Adrenal gland (tissue), 12 donors: ENCODE measurements around the gene DMD. TPM values are rescaled to one million over a fixed set of nuclear protein-coding genes. Genes with fewer than 3 reads are reported as not detected.

Experiments
- DNase-seq, 7 donors: peaks; one replicate each; pipeline ENCODE4 v3.0.0-alpha.2; 2019 to 2020
- H3K27ac ChIP-seq, 5 donors: fragments of 200-600 bp; sonication (generic) in 4 of 5; 1 replicate in 3 of 5; 2 replicates in 2 of 5; pipeline versions ENCODE4 v1.5.1 to v1.8.0; 2016 to 2020; ENCODE audit warnings: mild to moderate bottlenecking in 1 of 5
- H3K27me3 ChIP-seq: fragments of 200-600 bp; 2 replicates; pipeline ENCODE4 v1.8.0; 2021
- H3K36me3 ChIP-seq, 2 donors: fragments of 200-600 bp; replicated peaks in 1 of 2; 1 replicate in 1 of 2; 2 replicates in 1 of 2; pipeline versions ENCODE4 v1.5.1 to v1.8.0; 2018 to 2022
- H3K4me1 ChIP-seq, 2 donors: fragments of 200-600 bp; replicated peaks in 1 of 2; 1 replicate in 1 of 2; 2 replicates in 1 of 2; pipeline versions ENCODE4 v1.5.1 to v1.8.0; 2018 to 2021
- H3K4me3 ChIP-seq, 4 donors: fragments of 200-600 bp; sonication (generic) in 3 of 4; one replicate each; pipeline ENCODE4 v1.5.1; 2016 to 2018
- H3K9me3 ChIP-seq, 3 donors: fragments of 200-600 bp; sonication (generic) in 1 of 3; replicated peaks in 1 of 3; 1 replicate in 2 of 3; 2 replicates in 1 of 3; pipeline versions ENCODE4 v1.5.1 to v1.8.0; 2016 to 2021
- CTCF ChIP-seq, 6 experiments: fragments of 450-650 bp in 4 of 6; fragments of 200-600 bp in 2 of 6; sonication (generic) in 1 of 6; IDR thresholded peaks; 1 replicate in 5 of 6; 2 replicates in 1 of 6; pipeline versions ENCODE4 v1.5.1 to v1.8.0; 2016 to 2021; ENCODE audit warnings: antibody characterized with exemption in 6 of 6, mild to moderate bottlenecking in 2 of 6, moderate library complexity in 1 of 6
- POLR2A ChIP-seq, 2 donors: fragments of 450-650 bp; IDR thresholded peaks; one replicate each; pipeline ENCODE4 v1.6.1; 2017; ENCODE audit warnings: antibody characterized with exemption in 2 of 2, mild to moderate bottlenecking in 2 of 2, moderate library complexity in 1 of 2
- WGBS, 4 donors: extraction: QIAGEN DNeasy Blood & Tissue Kit in 2 of 4; methylation state at CpG; one replicate each; pipeline versions ENCODE4 v1.1.5 to v1.1.7; 2013 to 2017; 5-methylcytosine and 5-hydroxymethylcytosine counted together
- intact Hi-C, 2 donors: fragments of 100-400 bp; cut with DNase I; formaldehyde crosslinking; loops; one replicate each; pipeline versions ENCODE4 v1.14.1 to v1.15.0; 2022 to 2023
- polyA plus RNA-seq, 3 donors: library from polyadenylated mRNA; stranded (reverse); fragments of 200-250 nt in 2 of 3; fragments of 350-450 nt in 1 of 3; fragmentation: Illumina TruSeq in 1 of 3; extraction: RNeasy Lipid Tissue Mini Kit (QIAGEN cat#74804) in 1 of 3; gene quantifications; one replicate each; pipeline ENCODE4 v1.2.3, GENCODE V29; 2013 to 2014
- total RNA-seq, 9 donors: library from RNA; depleted of rRNA in 4 of 9; stranded (reverse); fragments of >200 nt in 4 of 9; fragments of 120-200 nt in 1 of 9; fragmentation: NEBNext Ultra II Directional in 1 of 9; extraction: Animal tissue kit (Norgen Biotek cat#: 25700) in 1 of 9; gene quantifications; one replicate each; pipeline versions ENCODE4 v1.1.0 to v1.2.4, GENCODE V29; 2013 to 2023
- donor health status: healthy with polysubstance abuse.
- donor health status: Bipolar disorder and iron deficiency.
- donor health status: DM: yes; HTN: yes; CAD: no.
- donor health status: DM: no; HTN: no; CAD: no.
- donor health status: DM: no; HTN: no; CAD: no.
- donor health status: DM: yes; HTN: yes; CAD: no.

DMD gene
- total and polyA plus RNA-seq, 12 donors = 14.6 to 89.7 (median 36.2) TPM

DNA sequence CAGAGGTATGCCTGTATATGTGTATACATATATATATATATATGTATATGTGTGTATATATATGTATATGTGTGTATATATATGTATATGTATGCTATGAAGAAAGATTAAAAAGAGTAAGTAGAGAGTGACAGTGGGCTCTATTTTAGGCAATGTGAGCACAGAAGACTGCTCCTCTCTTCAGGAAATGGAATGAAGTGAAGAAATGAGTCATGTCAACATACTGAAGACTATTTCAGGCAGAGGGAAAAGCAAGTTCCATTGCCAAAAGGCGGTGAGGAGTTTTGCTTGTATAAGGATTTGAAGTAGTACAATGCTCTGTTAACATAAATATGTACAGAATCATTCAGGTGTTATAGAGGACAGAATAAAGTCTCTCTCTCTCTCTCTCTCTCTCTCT is 1366.3 kb downstream of the DMD start:
- no peak for DNase-seq
- Histone ChIP-seq H3K27me3 (no peaks in the 10 kb centered on the region), H3K27ac (no peak overlapping the region), H3K36me3 (no peaks in the 10 kb centered on the region), H3K9me3 (no peaks in the 10 kb centered on the region), H3K4me3 (no peak overlapping the region), H3K4me1 (no peaks in the 10 kb centered on the region)
- WGBS, 4 donors = 72 to 92% (median 82%) methylated on average over 1 of the region's 1 CpG
- intact Hi-C loops = no loop called here
- TF ChIP-seq POLR2A (IDR thresholded peaks at IDR 0.05) (no peak), CTCF (IDR thresholded peaks at IDR 0.05) (no peak)

GRCh38 chrX:31838617-31839016 is 1372.7 kb downstream of the DMD start:
- TF ChIP-seq POLR2A (IDR thresholded peaks at IDR 0.05) (no peak), CTCF (IDR thresholded peaks at IDR 0.05) (no peak)
- Histone ChIP-seq H3K27me3 (no peaks in the 10 kb centered on the region), H3K4me1 (no peaks in the 10 kb centered on the region), H3K9me3 (no peaks in the 10 kb centered on the region), H3K36me3 (no peaks in the 10 kb centered on the region), H3K27ac (no peak overlapping the region), H3K4me3 (no peak overlapping the region)
- intact Hi-C loops = no loop called here
- DNase-seq = no peak
- 59 to 76% (median 68%) methylated on average over 4 of the region's 4 CpGs for WGBS, 4 donors

DNA sequence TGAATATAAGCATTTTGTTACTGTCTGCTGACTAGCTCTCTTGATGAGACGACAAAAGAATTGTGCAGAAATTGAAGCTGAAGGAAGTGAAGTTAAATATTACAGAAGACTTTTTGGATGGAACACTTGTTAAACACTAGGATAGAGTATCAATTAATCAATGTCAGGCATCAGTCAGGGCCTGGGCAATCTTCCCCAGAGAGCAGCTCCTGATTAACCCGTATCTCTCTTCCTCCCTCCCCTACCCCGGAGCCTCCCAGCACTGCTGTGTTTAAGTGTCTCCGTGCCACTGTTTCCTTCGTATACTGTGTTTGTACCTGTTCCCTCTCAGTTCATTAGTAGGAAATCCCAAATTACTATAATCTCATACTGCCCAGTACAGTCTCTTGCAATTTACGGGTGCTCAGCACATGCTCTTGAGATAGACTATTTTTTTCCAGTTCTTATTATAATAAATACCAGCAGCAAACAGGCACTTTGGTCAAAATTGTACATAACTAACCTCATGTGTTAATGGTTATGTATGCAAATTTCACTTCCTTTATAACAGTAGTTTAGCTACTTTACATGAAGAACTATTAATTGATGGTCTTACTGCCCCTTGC is 1373.8 kb downstream of the DMD start:
- DNase-seq = no peak
- 72 to 77% (median 73%) methylated on average over 6 of the region's 6 CpGs for WGBS, 4 donors
- no peaks in the 10 kb centered on the region for H3K27me3 ChIP-seq
- H3K36me3 ChIP-seq = no peaks in the 10 kb centered on the region
- H3K4me1 ChIP-seq = no peaks in the 10 kb centered on the region
- TF ChIP-seq POLR2A (IDR thresholded peaks at IDR 0.05) = no peak
- no peak for TF ChIP-seq CTCF (IDR thresholded peaks at IDR 0.05)
- no peak overlapping the region for H3K27ac ChIP-seq
- no peaks in the 10 kb centered on the region for H3K9me3 ChIP-seq
- intact Hi-C loops = no loop called here
- H3K4me3 ChIP-seq = no peak overlapping the region

GRCh38 chrX:31836479-31836878 is 1374.9 kb downstream of the DMD start:
- intact Hi-C loops = no loop called here
- Histone ChIP-seq H3K9me3 (no peaks in the 10 kb centered on the region), H3K36me3 (no peaks in the 10 kb centered on the region), H3K27me3 (no peaks in the 10 kb centered on the region), H3K27ac (no peak overlapping the region), H3K4me1 (no peaks in the 10 kb centered on the region), H3K4me3 (no peak overlapping the region)
- 52 to 73% (median 60%) methylated on average over 3 of the region's 3 CpGs for WGBS, 4 donors
- no peak for DNase-seq
- no peak for TF ChIP-seq POLR2A (IDR thresholded peaks at IDR 0.05)
- no peak for TF ChIP-seq CTCF (IDR thresholded peaks at IDR 0.05)
